H9 (cell line): ENCODE results near the gene EIF4E1B. TPM values are rescaled to one million over a fixed set of nuclear protein-coding genes. Genes with fewer than 3 reads are reported as not detected.

Source experiments
- DNase-seq: peaks from one replicate; pipeline ENCODE4 v3.0.0-alpha.2; 2017
- H2AFZ ChIP-seq: one replicate; pipeline ENCODE4 v1.6.1; 2013; ENCODE audit warnings: mild to moderate bottlenecking, low read length, control low read depth, moderate library complexity
- H2AK5ac ChIP-seq: 2 replicates; pipeline ENCODE4 v1.6.1; 2013; ENCODE audit warnings: low read length, control low read depth, mixed read lengths; ENCODE audit not compliant: insufficient read length
- H2BK120ac ChIP-seq: one replicate; pipeline ENCODE4 v1.6.1; 2013; ENCODE audit warnings: low read depth, mild to moderate bottlenecking, low read length, control low read depth, inconsistent platforms; ENCODE audit not compliant: poor library complexity, severe bottlenecking
- H2BK12ac ChIP-seq: 2 replicates; pipeline ENCODE4 v1.6.1; 2013; ENCODE audit warnings: low read length, control low read depth, mixed read lengths, low read depth; ENCODE audit not compliant: insufficient read length
- H2BK15ac ChIP-seq: 2 replicates; pipeline ENCODE4 v1.6.1; 2013; ENCODE audit warnings: low read depth, low read length, control low read depth
- H2BK20ac ChIP-seq: one replicate; pipeline ENCODE4 v1.6.1; 2013; ENCODE audit warnings: low read depth, mild to moderate bottlenecking, low read length, control low read depth, inconsistent platforms; ENCODE audit not compliant: poor library complexity, severe bottlenecking
- H2BK5ac ChIP-seq: 2 replicates; pipeline ENCODE4 v1.6.1; 2013; ENCODE audit warnings: low read length, control low read depth, mixed read lengths; ENCODE audit not compliant: insufficient read length
- H3K14ac ChIP-seq: 2 replicates; pipeline ENCODE4 v1.6.1; 2013; ENCODE audit warnings: low read length, control low read depth; ENCODE audit not compliant: insufficient read depth
- H3K18ac ChIP-seq: 2 replicates; pipeline ENCODE4 v1.6.1; 2013; ENCODE audit warnings: low read depth, mild to moderate bottlenecking, mixed read lengths, low read length, control low read depth; ENCODE audit not compliant: insufficient read length
- H3K23ac ChIP-seq: 2 replicates; pipeline ENCODE4 v1.6.1; 2013; ENCODE audit warnings: low read length, control low read depth, mixed read lengths, low read depth; ENCODE audit not compliant: insufficient read length
- H3K23me2 ChIP-seq: 2 replicates; pipeline ENCODE4 v1.6.1; 2013; ENCODE audit warnings: low read depth, mild to moderate bottlenecking, mixed read lengths, low read length, control low read depth; ENCODE audit not compliant: insufficient read length, poor library complexity, severe bottlenecking
- H3K27ac ChIP-seq: 2 replicates; pipeline ENCODE4 v1.5.1; 2013; ENCODE audit warnings: low read length, control low read depth, mixed read lengths, low read depth; ENCODE audit not compliant: insufficient read length
- H3K27me3 ChIP-seq: 2 replicates; pipeline ENCODE4 v1.6.1; 2013; ENCODE audit warnings: low read length, control low read depth, inconsistent platforms; ENCODE audit not compliant: insufficient read depth
- H3K4ac ChIP-seq: 2 replicates; pipeline ENCODE4 v1.6.1; 2013; ENCODE audit warnings: low read depth, mild to moderate bottlenecking, control low read depth, inconsistent platforms, low read length, moderate library complexity
- H3K4me1 ChIP-seq: 2 replicates; pipeline ENCODE4 v1.6.1; 2013; ENCODE audit warnings: low read length, control low read depth, inconsistent platforms; ENCODE audit not compliant: insufficient read depth
- H3K4me2 ChIP-seq: 2 replicates; pipeline ENCODE4 v1.6.1; 2013; ENCODE audit warnings: low read length, control low read depth, mixed read lengths; ENCODE audit not compliant: insufficient read length, insufficient read depth
- H3K56ac ChIP-seq: 2 replicates; pipeline ENCODE4 v1.6.1; 2013; ENCODE audit warnings: low read depth, mild to moderate bottlenecking, mixed read lengths, low read length, control low read depth; ENCODE audit not compliant: insufficient read length
- H3K79me1 ChIP-seq: 2 replicates; pipeline ENCODE4 v1.6.1; 2013; ENCODE audit warnings: low read depth, mild to moderate bottlenecking, moderate library complexity, low read length, control low read depth, inconsistent platforms; ENCODE audit not compliant: insufficient read depth, poor library complexity, severe bottlenecking
- H3K79me2 ChIP-seq: 2 replicates; pipeline ENCODE4 v1.6.1; 2013; ENCODE audit warnings: low read length, control low read depth, inconsistent platforms; ENCODE audit not compliant: insufficient read depth
- H3K9ac ChIP-seq: 2 replicates; pipeline ENCODE4 v1.6.1; 2013; ENCODE audit warnings: low read length, control low read depth, mixed read lengths; ENCODE audit not compliant: insufficient read length; ENCODE audit errors: extremely low read depth
- H3K9me3 ChIP-seq: one replicate; pipeline ENCODE4 v1.6.1; 2013; ENCODE audit warnings: low read depth, low read length, inconsistent platforms; ENCODE audit not compliant: control insufficient read depth
- H3T11ph ChIP-seq: one replicate; pipeline ENCODE4 v1.6.1; 2013; ENCODE audit warnings: mild to moderate bottlenecking, low read length, control low read depth, inconsistent platforms
- H4K20me1 ChIP-seq: one replicate; pipeline ENCODE4 v1.6.1; 2013; ENCODE audit not compliant: control insufficient read depth, insufficient read length, insufficient read depth
- H4K5ac ChIP-seq: 2 replicates; pipeline ENCODE4 v1.6.1; 2013; ENCODE audit warnings: low read depth, mild to moderate bottlenecking, mixed read lengths, low read length, control low read depth; ENCODE audit not compliant: insufficient read length
- H4K8ac ChIP-seq: replicated peaks from 2 replicates; pipeline ENCODE4 v1.6.1; 2013; ENCODE audit warnings: low read length, control low read depth, mixed read lengths, low read depth; ENCODE audit not compliant: insufficient read length
- H4K91ac ChIP-seq: 2 replicates; pipeline ENCODE4 v1.6.1; 2013; ENCODE audit warnings: low read depth, mild to moderate bottlenecking, moderate library complexity, mixed read lengths, low read length, control low read depth; ENCODE audit not compliant: insufficient read length
- H3K27ac Mint-ChIP-seq, 3 experiments: 2 replicates in 2 of 3; 3 replicates in 1 of 3; pipeline ENCODE4 v1.8.0; 2020 to 2021; ENCODE audit warnings: mixed read lengths in 3 of 3, mild to moderate bottlenecking in 1 of 3, moderate library complexity in 1 of 3
- H3K27me3 Mint-ChIP-seq: 2 replicates; pipeline ENCODE4 v1.8.0; 2021; ENCODE audit warnings: low read depth, mild to moderate bottlenecking, moderate library complexity, mixed read lengths
- H3K36me3 Mint-ChIP-seq, 3 experiments: 2 replicates in 2 of 3; 3 replicates in 1 of 3; pipeline ENCODE4 v1.8.0; 2020 to 2021; ENCODE audit warnings: low read depth in 3 of 3, mixed read lengths in 3 of 3; ENCODE audit not compliant: insufficient read depth in 1 of 3
- H3K4me1 Mint-ChIP-seq, 2 experiments: 2 replicates each; pipeline ENCODE4 v1.8.0; 2020; ENCODE audit warnings: mixed read lengths in 2 of 2
- H3K4me3 Mint-ChIP-seq, 2 experiments: 2 replicates in 1 of 2; 3 replicates in 1 of 2; pipeline ENCODE4 v1.8.0; 2020 to 2021; ENCODE audit warnings: mild to moderate bottlenecking in 2 of 2, mixed read lengths in 2 of 2, moderate library complexity in 1 of 2
- H3K9me3 Mint-ChIP-seq, 2 experiments: 2 replicates in 1 of 2; 3 replicates in 1 of 2; pipeline ENCODE4 v1.8.0; 2020; ENCODE audit warnings: mild to moderate bottlenecking in 2 of 2, mixed read lengths in 2 of 2, moderate library complexity in 1 of 2
- CTCF ChIP-seq: fragments of 200-600 bp; sonication (generic); conservative IDR thresholded peaks from 3 replicates; pipeline ENCODE4 v1.8.0; 2021; ENCODE audit warnings: antibody characterized with exemption, mild to moderate bottlenecking
- WGBS: extraction: QIAGEN DNeasy Blood & Tissue Kit; methylation state at CpG from one replicate; pipeline ENCODE4 v1.1.7; 2013; ENCODE audit warnings: missing lambda C conversion rate, low lambda C conversion rate, mixed read lengths; ENCODE audit not compliant: insufficient read length; ENCODE audit errors: extremely low coverage; 5-methylcytosine and 5-hydroxymethylcytosine counted together
- total RNA-seq: library from RNA; stranded (reverse); gene quantifications from 2 replicates; pipeline ENCODE4 v1.2.1, GENCODE V29; 2021

Gene EIF4E1B
- total RNA-seq, 1 experiment from 2014 or later, result 1.3 TPM

DNA sequence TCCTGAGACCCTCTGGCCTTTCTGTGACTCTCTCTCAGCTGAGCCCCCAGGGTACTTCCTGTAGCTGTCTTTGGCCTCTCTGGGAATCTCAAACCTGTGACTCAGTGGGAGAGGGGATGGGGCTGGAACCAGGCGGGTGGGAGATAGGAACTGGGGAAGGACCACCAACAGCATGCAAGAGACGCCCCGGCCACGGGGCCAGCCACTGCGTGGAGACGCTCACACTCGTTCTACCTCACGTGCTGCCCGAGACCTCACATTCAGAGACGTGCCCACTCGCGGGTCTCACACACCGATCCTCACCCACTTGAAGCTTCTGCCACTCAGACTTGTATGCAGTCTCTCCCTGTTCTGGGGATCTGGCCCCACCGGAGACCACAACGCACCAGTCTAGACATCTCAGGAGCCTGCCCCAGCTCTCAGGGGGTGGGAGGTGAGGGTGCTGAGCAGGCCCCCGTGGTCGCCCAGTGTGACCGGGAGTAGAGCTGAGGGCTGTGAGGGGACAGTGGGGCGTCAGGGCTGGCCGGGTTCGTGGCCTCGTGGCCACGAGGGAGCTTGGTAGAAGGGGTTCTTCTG, 34.3 kb upstream of the EIF4E1B start:
- H3K4ac ChIP-seq, result no peak overlapping the region

More for the DNA sequence above, 34.3 kb upstream of the EIF4E1B start:
- no peak overlapping the region for H3K23ac ChIP-seq
- no peaks in the 10 kb centered on the region for H3K4me1 ChIP-seq
- H4K20me1 ChIP-seq, result peaks cover 2% of the 10 kb centered on the region
- no peak overlapping the region for H3K4me2 ChIP-seq
- no peak overlapping the region for H3T11ph ChIP-seq
- no peak overlapping the region for H2BK120ac ChIP-seq
- WGBS, result no CpG with 5 or more reads among the region's 23 CpGs
- H3K9me3 ChIP-seq, result no peaks in the 10 kb centered on the region
- no peak overlapping the region for H2AK5ac ChIP-seq
- H3K9ac ChIP-seq, result no peak overlapping the region
- no peaks in the 10 kb centered on the region for H3K27me3 ChIP-seq
- no peak for DNase-seq
- TF ChIP-seq CTCF, result no peak
- H2BK5ac ChIP-seq, result no peak overlapping the region
- no peaks in the 10 kb centered on the region for H3K4me1 Mint-ChIP-seq
- peaks cover 24% of the 10 kb centered on the region for H3K27me3 Mint-ChIP-seq
- H3K79me1 ChIP-seq, result no peaks in the 10 kb centered on the region
- H3K14ac ChIP-seq, result no peak overlapping the region
- H3K9me3 Mint-ChIP-seq, result no peaks in the 10 kb centered on the region; a peak in 1 of 5 replicates
- no peak overlapping the region for H4K5ac ChIP-seq
- no peak overlapping the region for H3K56ac ChIP-seq
- H4K8ac ChIP-seq, result no peak overlapping the region
- H4K91ac ChIP-seq, result no peak overlapping the region
- H3K27ac Mint-ChIP-seq, result no peak overlapping the region; a peak in 1 of 7 replicates
- H2AFZ ChIP-seq, result no peak overlapping the region
- no peak overlapping the region for H2BK15ac ChIP-seq
- H3K27ac ChIP-seq, result no peak overlapping the region
- no peak overlapping the region for H2BK20ac ChIP-seq
- no peak overlapping the region for H3K18ac ChIP-seq
- H3K23me2 ChIP-seq, result no peaks in the 10 kb centered on the region
- peaks cover 4 to 12% (median 6%) of the 10 kb centered on the region in 3 experiments; a peak in 6 of 7 replicates for H3K36me3 Mint-ChIP-seq
- no peaks in the 10 kb centered on the region for H3K79me2 ChIP-seq
- no peak overlapping the region for H3K4me3 Mint-ChIP-seq
- H2BK12ac ChIP-seq, result no peak overlapping the region
